Brain microvascular endothelial cell (primary cell): ENCODE results near the gene CUBN.

Experiments used
- DNase-seq: peaks from one replicate; pipeline ENCODE4 v3.0.0-alpha.2; 2020
- H3K27ac ChIP-seq: fragments of 250-450 bp; sonication (Bioruptor Pico); 2 replicates; pipeline ENCODE4 v1.5.1; 2020; ENCODE audit warnings: mild to moderate bottlenecking, moderate library complexity
- H3K27me3 ChIP-seq: fragments of 250-450 bp; sonication (Bioruptor Pico); replicated peaks from 2 replicates; pipeline ENCODE4 v1.5.1; 2020; ENCODE audit warnings: mild to moderate bottlenecking
- H3K36me3 ChIP-seq: fragments of 250-450 bp; sonication (Bioruptor Pico); replicated peaks from 2 replicates; pipeline ENCODE4 v1.5.1; 2020; ENCODE audit warnings: mild to moderate bottlenecking
- H3K4me3 ChIP-seq: 2 replicates; pipeline ENCODE4 v1.5.1; 2011; ENCODE audit warnings: low read depth, mild to moderate bottlenecking, control low read depth, low read length, moderate library complexity
- CTCF ChIP-seq: IDR thresholded peaks from 2 replicates; pipeline ENCODE4 v1.5.1; 2011; ENCODE audit warnings: low read depth, mild to moderate bottlenecking, moderate library complexity, low read length, control low read depth, inconsistent platforms; ENCODE audit errors: missing control alignments
- in situ Hi-C: cut with HindIII; loops from 2 replicates; pipeline ENCODE4 v1.10.0; 2017; ENCODE audit warnings: low sequenced_read_pairs, low pct_ligation_motif_present

CUBN gene

GRCh38 chr10:16865766-16866165, 263.8 kb downstream of the CUBN start:
- no peak for DNase-seq
- Histone ChIP-seq H3K4me3 (no peak overlapping the region), H3K27ac (no peak overlapping the region), H3K27me3 (no peaks in the 10 kb centered on the region), H3K36me3 (no peaks in the 10 kb centered on the region)
- in situ Hi-C loops: loop anchor here (25.0 kb wide), 1 partner anchor 372 kb away; the partner anchor contains the start of gene VIM
- TF ChIP-seq CTCF: no peak

GRCh38 chr10:16863766-16864165, 265.8 kb downstream of the CUBN start:
- in situ Hi-C loops: loop anchor here (25.0 kb wide), 1 partner anchor 374 kb away; the partner anchor contains the start of gene VIM
- Histone ChIP-seq H3K4me3 (no peak overlapping the region), H3K36me3 (no peaks in the 10 kb centered on the region), H3K27ac (no peak overlapping the region), H3K27me3 (no peaks in the 10 kb centered on the region)
- DNase-seq: no peak
- no peak for TF ChIP-seq CTCF

DNA sequence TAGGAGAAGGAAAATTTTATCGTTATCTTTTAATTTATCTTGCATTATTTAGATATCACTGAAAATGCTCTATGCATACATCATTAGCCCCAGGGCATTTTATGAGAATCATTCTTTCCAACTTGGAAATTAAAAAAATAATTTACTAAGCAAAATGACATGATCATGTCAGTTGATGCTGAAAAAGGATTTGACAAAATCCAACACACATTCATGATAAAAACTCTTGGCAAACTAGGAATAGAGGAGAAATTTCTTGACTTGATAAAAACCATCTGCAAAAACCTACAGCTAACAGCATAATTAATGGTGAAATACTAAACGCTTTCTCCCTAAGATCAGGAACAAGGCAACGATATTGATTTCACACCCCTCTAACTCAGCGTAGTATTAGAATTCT, 272.2 kb downstream of the CUBN start:
- no peak for TF ChIP-seq CTCF
- in situ Hi-C loops: loop anchor here (25.0 kb wide), 1 partner anchor 380 kb away; the partner anchor contains the start of gene VIM
- H3K4me3 ChIP-seq: no peak overlapping the region
- H3K27me3 ChIP-seq: no peaks in the 10 kb centered on the region
- no peaks in the 10 kb centered on the region for H3K36me3 ChIP-seq
- DNase-seq: no peak
- H3K27ac ChIP-seq: no peak overlapping the region

- Histone ChIP-seq H3K27ac (no peak overlapping the region), H3K27me3 (no peaks in the 10 kb centered on the region), H3K36me3 (no peaks in the 10 kb centered on the region), H3K4me3 (no peak overlapping the region)
- peak; percentile 34 for DNase-seq
- in situ Hi-C loops: loop anchor here (25.0 kb wide), 1 partner anchor 381 kb away; the partner anchor contains the start of gene VIM
- no peak for TF ChIP-seq CTCF
These were observed 273.0 kb downstream of the CUBN start for GRCh38 chr10:16856567-16856966.

DNA sequence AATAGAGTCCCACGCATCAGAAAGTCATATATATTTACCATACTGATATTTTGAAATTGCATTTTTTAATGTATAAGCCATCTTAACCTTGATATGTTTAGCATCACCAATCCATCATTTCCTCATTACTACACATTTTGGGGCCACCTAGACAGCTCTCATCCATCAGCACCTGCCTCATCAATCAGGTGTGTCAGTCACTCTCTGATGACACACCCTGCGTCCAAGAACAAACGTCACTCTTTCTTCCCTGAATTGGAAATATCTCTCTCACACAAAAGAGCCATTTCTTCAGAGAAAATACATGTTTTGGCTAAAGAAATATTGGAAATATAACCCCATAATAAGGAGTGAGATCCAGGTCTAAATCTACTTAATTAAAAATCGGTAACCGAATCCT, 273.5 kb downstream of the CUBN start:
- no peak overlapping the region for H3K27ac ChIP-seq
- no peaks in the 10 kb centered on the region for H3K27me3 ChIP-seq
- H3K4me3 ChIP-seq: no peak overlapping the region
- in situ Hi-C loops: loop anchor here (25.0 kb wide), 1 partner anchor 381 kb away; the partner anchor contains the start of gene VIM
- no peak for TF ChIP-seq CTCF
- H3K36me3 ChIP-seq: no peaks in the 10 kb centered on the region
- DNase-seq: no peak

DNA sequence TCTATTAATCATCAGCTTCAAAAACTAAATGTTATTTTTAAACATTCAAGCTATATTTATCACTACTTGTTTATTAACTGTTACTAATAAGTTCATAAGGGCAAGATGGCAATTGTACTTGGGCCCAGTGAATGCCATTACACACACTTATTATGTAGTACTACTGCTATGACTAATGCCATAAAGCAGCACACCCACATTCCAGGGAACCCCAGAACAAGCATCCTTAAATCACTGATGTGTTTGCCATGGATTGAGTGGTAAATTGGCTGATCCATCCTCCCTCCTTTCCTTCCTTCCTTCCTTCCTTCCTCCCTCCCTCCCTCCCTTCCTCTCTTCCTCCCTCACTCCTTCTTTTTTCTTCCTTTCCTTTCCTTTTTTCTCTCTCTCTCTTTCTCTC, 275.0 kb downstream of the CUBN start:
- Histone ChIP-seq H3K27me3 (no peaks in the 10 kb centered on the region), H3K27ac (no peak overlapping the region), H3K4me3 (no peak overlapping the region), H3K36me3 (no peaks in the 10 kb centered on the region)
- in situ Hi-C loops: loop anchor here (25.0 kb wide), 1 partner anchor 383 kb away; the partner anchor contains the start of gene VIM
- TF ChIP-seq CTCF: no peak
- peak; percentile 25 for DNase-seq
